ENCODE measurements around the gene VASN. TPM values are rescaled to one million over a fixed set of nuclear protein-coding genes. Genes with fewer than 3 reads are reported as not detected.

The VASN gene
- total RNA-seq, 1 donor from 2014 or later, result 6.3 TPM

GRCh38 chr16:4380119-4381063 lies 8.7 kb downstream of the VASN start:
- intact Hi-C loops (cut with DNase I), result no loop called here

DNA sequence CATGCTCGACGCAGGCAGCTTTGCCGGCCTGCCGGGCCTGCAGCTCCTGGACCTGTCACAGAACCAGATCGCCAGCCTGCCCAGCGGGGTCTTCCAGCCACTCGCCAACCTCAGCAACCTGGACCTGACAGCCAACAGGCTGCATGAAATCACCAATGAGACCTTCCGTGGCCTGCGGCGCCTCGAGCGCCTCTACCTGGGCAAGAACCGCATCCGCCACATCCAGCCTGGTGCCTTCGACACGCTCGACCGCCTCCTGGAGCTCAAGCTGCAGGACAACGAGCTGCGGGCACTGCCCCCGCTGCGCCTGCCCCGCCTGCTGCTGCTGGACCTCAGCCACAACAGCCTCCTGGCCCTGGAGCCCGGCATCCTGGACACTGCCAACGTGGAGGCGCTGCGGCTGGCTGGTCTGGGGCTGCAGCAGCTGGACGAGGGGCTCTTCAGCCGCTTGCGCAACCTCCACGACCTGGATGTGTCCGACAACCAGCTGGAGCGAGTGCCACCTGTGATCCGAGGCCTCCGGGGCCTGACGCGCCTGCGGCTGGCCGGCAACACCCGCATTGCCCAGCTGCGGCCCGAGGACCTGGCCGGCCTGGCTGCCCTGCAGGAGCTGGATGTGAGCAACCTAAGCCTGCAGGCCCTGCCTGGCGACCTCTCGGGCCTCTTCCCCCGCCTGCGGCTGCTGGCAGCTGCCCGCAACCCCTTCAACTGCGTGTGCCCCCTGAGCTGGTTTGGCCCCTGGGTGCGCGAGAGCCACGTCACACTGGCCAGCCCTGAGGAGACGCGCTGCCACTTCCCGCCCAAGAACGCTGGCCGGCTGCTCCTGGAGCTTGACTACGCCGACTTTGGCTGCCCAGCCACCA lies 9.7 kb downstream of the VASN start:
- no peak for DNase-seq (ENCODE audit: low spot score)
- intact Hi-C loops (cut with DNase I), result no loop called here

More at GRCh38 chr16:4380119-4381063, 8.7 kb downstream of the VASN start:
- DNase-seq (ENCODE audit: low spot score), result no peak

DNA sequence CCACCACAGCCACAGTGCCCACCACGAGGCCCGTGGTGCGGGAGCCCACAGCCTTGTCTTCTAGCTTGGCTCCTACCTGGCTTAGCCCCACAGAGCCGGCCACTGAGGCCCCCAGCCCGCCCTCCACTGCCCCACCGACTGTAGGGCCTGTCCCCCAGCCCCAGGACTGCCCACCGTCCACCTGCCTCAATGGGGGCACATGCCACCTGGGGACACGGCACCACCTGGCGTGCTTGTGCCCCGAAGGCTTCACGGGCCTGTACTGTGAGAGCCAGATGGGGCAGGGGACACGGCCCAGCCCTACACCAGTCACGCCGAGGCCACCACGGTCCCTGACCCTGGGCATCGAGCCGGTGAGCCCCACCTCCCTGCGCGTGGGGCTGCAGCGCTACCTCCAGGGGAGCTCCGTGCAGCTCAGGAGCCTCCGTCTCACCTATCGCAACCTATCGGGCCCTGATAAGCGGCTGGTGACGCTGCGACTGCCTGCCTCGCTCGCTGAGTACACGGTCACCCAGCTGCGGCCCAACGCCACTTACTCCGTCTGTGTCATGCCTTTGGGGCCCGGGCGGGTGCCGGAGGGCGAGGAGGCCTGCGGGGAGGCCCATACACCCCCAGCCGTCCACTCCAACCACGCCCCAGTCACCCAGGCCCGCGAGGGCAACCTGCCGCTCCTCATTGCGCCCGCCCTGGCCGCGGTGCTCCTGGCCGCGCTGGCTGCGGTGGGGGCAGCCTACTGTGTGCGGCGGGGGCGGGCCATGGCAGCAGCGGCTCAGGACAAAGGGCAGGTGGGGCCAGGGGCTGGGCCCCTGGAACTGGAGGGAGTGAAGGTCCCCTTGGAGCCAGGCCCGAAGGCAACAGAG lies 10.5 kb downstream of the VASN start:
- intact Hi-C loops (cut with DNase I), result no loop called here
- no peak for DNase-seq (ENCODE audit: low spot score)

- DNase-seq (ENCODE audit: low spot score), result no peak
- intact Hi-C loops (cut with DNase I), result no loop called here
Observed at GRCh38 chr16:4382795-4383357, 11.2 kb downstream of the VASN start.

- intact Hi-C loops (cut with DNase I), result no loop called here
- DNase-seq (ENCODE audit: low spot score), result no peak
Observed at GRCh38 chr16:4383591-4384444, 12.2 kb downstream of the VASN start.

DNA sequence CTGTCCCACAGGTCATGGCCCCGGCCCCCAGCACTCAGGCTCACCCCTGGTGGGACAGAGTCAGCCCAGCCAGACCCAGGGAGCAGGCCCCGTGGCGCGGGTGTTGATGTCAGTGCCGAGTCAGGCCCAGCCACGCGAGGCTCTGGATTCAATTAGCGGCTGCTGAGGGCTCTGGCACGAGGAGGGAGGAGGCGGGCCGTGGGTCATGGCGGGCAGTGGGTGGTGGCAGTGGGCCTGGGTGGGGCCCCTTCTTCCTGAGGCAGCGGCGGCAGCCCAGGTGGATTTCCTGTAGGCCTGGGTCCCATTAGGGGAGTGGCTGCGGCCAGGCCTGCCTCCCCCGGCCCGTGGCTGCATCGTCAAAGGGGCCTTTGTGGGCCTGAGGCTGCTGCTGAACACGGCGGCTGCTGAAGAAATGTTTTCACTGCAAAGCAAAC lies 12.9 kb downstream of the VASN start:
- intact Hi-C loops (cut with DNase I), result no loop called here
- no peak for DNase-seq (ENCODE audit: low spot score)

DNA sequence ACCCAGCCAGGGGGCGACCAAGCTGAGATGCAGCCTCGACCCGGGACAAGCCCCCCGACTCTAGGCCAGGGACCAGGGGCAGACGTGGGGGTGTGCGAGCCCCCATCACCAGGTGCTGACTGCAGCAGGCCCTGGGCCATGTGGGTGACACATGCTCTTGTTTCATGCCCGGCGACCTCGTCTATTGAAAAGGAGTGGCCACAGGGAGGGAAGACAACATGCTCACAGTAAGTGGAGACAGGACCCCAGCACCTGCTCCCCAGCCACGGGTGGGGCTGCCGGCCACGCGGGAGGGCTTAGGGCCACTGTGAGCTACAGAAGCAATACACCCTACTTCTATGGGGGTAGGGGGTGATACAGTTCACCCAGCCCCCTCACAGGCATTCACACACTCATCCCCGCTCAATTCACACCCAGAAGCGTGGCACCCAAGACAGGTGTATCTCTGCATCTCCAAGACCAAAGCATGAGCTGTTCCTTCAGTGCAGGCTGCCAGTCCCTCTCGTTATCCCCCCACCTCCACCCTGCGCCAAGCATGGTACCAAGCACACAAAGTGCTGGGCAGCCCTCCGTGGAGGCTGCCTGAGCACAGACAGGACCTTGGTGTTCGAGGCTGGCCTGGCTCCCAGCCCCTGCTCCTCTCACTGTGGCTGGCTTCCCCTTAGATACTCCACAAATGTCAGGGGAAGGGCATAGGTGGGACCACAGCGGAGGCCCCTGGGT lies 13.6 kb downstream of the VASN start:
- no peak for DNase-seq (ENCODE audit: low spot score)
- intact Hi-C loops (cut with DNase I), result no loop called here

GRCh38 chr16:4385789-4386450 lies 14.3 kb downstream of the VASN start:
- DNase-seq (ENCODE audit: low spot score), result no peak
- intact Hi-C loops (cut with DNase I), result no loop called here

- intact Hi-C loops (cut with DNase I), result no loop called here
- DNase-seq (ENCODE audit: low spot score), result no peak
Observed at GRCh38 chr16:4386451-4386805, 14.8 kb downstream of the VASN start.

- DNase-seq (ENCODE audit: low spot score), result no peak
- intact Hi-C loops (cut with DNase I), result no loop called here
Observed at GRCh38 chr16:4386951-4387565, 15.4 kb downstream of the VASN start.

DNA sequence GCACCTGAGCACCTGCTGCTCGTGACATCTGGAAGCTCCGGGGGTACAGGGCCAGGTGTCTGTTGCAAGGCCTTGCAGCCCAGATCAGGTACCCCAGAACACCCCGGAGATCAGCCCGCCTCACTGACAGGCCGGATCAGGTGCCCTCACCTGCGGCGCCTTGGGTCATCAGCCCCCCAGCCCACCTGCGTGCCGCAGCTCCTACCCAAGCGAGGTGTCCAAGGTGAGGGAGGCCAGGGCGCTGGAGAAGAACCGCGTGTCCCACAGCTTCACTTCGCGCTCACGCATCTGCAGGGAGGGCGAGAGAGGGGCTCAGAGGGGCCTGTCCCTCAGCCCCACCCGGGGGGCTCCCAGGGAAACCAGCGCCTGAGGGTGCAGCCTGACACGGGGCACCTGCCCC lies 16.1 kb downstream of the VASN start:
- intact Hi-C loops (cut with DNase I), result no loop called here
- DNase-seq (ENCODE audit: low spot score), result no peak

DNA sequence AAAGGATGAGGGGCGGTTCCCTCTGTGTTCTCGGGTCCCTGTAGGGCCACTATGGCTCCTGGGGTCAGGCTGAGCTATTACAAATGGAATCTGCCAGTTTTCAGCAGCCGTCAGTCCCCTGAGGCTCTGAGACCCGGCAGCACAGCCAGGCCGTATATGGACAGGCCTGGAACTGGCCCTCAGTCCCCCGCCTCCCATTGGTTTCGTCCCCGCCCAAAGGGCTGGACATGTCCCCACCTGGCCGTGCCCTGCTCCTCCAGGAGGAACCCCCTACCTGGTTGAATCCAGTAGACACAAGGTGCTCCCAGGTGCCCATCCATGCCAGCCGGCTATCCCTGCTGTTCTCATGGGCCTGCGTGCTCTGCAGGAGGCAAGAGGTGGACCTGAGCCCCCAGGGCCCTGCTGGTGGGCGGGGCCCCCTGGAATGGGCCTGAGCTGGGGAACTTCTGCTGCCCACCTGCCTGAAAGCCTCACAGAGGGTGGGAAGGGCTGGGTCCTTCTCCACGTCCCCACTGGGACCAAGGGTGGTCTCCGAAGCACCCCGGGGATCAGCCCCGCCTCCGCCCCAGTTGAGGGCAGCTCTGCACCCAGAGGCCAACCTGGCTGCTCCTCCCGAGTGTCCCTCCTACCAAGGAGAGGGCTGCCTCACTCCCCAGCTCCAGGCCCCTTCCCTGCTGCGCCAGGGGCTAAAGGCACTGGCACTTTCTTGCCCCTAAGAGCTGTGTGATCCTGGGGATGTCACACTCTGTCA lies 16.8 kb downstream of the VASN start:
- DNase-seq (ENCODE audit: low spot score), result no peak
- intact Hi-C loops (cut with DNase I), result no loop called here

DNA sequence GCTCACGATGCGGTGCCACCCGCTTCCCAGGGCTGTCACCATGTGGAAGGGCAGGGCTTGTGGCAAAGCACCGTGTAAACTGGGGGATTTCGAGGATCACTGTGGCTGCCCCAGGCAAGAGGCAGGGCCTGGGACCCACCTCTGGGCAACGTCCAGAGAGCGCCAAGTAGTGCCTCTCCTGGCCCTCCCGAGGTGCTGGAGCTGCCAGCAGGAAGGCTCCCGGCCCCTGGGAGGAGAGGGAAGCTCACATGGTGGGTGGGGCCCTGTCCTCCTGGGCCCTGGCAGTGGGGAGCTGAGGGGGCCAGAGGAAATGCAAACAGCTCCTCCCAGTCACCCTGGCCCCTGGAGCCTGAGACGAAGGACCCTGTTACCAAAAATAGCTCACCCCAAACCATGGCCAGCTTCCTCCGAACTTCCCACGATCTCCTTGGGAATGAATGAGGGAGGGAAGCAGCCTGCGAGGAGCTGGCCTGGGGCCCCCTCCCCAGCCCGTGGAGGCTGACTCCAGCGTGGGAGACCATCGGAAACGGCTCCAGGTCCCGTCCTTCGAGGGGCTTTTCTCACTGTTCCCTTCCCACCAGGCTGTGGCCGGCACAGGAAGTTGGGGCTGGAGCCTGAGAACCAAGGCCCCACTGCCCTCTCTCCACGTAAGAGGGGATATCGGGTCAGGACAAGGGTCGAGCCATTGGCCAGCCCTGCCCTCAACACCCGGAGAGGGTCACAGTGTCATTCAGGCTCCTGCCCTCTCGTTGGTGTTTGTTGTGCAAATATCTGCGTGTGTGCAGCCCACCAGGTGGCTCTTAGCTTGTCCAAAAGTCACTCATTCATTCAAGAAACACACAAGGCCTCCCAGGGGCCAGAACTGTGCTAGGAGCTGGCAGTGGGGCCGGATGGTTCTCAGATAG lies 17.7 kb downstream of the VASN start:
- intact Hi-C loops (cut with DNase I), result no loop called here
- no peak for DNase-seq (ENCODE audit: low spot score)

- intact Hi-C loops (cut with DNase I), result no loop called here
- DNase-seq (ENCODE audit: low spot score), result no peak
Observed at GRCh38 chr16:4390266-4391260, 18.9 kb downstream of the VASN start.
